ENCODE measurements around the gene POM121L2. TPM values are rescaled to one million over a fixed set of nuclear protein-coding genes. Genes with fewer than 3 reads are reported as not detected.

POM121L2 gene
- under 1 TPM in 1 of 3 donors, not detected in 2; 0.03 TPM for polyA plus RNA-seq

DNA sequence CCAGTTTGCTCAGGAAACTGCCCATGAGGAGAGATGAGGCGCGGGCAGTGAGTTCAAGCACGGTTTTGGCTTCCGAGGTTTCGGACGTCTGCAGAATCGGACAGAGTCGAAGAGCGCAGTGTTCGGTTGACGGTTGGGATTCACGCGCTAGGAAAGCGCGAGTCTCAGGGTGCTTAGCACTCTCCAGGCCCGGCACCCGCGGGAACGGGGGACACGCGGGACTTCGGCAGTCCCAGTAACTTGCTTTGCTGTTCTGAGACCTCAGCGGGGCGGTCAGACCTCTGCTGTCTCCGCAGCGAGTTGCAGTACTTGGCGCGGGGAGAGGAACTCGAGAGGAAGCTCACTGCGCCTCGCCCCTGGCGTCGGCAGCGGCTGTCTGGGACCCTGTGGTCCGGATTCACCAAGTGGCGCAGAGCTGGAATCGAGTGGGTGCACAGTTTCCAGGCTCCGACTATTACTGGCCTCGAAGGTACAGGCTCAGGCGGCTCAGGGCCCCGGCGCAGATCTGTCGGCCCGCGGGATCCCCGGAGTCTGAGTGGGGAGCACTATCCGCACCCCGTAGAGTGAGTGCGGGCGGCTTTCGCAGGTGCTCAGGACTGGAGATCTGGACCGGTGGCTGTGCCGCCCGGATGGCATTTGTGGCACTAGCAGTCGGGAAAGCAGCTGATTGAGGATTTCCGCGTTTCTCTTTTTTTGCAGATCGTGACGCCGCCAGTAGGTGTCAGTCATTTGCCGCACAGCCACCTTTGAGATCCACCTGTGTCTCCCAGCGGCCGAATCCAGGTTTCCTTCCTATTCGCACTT lies at the start of gene POM121L2:
Gene POM121L2, minus strand, starts transcription at position 128 of the 804 bp plus-strand sequence. Its CDS starts 103 bp downstream, at position 25.
- no peak within 1 kb of the TSS for H3K27ac ChIP-seq (ENCODE audit: low read depth, low read length)
- 0 to 1% (median 1%) methylated on average over 64 of the region's 64 CpGs for WGBS, 3 donors

DNA sequence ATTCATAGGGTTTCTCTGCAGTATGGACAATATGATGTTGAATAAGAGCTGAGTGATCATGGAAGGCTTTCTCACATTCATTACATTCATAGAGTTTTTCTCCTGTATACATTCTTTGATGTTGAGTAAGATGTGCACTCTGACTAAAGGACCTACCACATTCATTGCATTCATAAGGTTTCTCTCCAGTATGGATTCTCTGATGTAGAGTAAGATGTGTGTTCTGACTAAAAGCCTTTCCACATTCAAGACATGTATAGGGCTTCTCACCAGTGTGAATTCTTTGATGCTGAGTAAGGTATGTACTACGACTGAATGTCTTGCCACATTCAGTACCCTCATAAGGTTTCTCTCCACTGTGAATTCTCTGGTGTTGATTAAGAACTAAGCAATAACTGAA lies 47.2 kb upstream of the POM121L2 start:
- WGBS, 3 donors, result 88 to 91% (median 90%) methylated on average over 1 of the region's 1 CpG
- no peak overlapping the region for H3K27ac ChIP-seq (ENCODE audit: low read depth, low read length)

GRCh38 chr6:27358786-27359185 lies 46.7 kb upstream of the POM121L2 start:
- H3K27ac ChIP-seq (ENCODE audit: low read depth, low read length), result no peak overlapping the region
- WGBS, 3 donors, result 80 to 100% (median 91%) methylated on average over 2 of the region's 2 CpGs

DNA sequence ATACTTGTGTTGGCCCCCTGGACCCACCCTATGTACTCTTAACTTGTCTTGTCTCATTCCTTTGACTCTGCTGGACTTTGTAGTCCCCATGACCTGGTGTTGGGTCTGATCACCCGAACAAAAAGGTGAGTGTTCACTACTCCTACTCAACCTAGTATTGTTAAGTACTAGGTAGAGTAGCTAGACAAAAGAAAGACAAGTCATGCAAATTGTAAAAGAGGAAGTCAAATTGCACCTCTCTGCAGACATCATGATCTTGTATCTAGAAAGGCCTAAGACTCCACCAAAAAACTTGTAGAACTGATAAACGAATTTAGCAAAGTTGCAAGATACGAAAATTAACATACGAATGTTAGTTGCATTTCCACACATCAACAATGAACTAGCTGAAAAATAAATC lies 40.8 kb upstream of the POM121L2 start:
- no peak overlapping the region for H3K27ac ChIP-seq (ENCODE audit: low read depth, low read length)
- WGBS, 3 donors, result 78 to 91% (median 89%) methylated on average over 4 of the region's 4 CpGs

GRCh38 chr6:27334141-27334540 lies 22.1 kb upstream of the POM121L2 start:
- 49 to 57% (median 50%) methylated on average over 10 of the region's 10 CpGs for WGBS, 3 donors
- no peak overlapping the region for H3K27ac ChIP-seq (ENCODE audit: low read depth, low read length)

DNA sequence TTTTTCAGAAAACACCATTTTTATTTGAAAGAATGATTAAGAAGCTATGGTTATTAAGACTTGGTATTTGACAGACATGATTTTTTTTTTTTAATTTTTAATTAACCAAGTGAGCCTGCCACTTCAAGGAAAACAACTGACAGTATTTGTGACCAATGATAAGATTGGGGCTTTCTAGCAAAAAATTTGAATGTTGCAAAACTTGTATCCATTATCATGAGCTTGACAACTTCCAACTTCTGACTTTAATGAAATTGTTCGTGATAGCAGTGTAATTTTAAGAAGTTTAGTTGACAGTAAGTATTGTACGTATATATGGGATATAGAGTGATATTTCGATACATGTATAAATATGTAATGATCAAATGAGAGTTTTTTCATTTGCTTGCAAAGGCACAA lies 21.6 kb upstream of the POM121L2 start:
- 48 to 62% (median 59%) methylated on average over 3 of the region's 3 CpGs for WGBS, 3 donors
- H3K27ac ChIP-seq (ENCODE audit: low read depth, low read length), result no peak overlapping the region

- WGBS, 3 donors, result 7 to 9% (median 9%) methylated on average over 32 of the region's 32 CpGs
- no peak overlapping the region for H3K27ac ChIP-seq (ENCODE audit: low read depth, low read length)
Measured at GRCh38 chr6:27332692-27333641, 20.9 kb upstream of the POM121L2 start.

GRCh38 chr6:27327023-27327738 lies 15.1 kb upstream of the POM121L2 start:
- 18 to 34% (median 31%) methylated on average over 1 of the region's 1 CpG for WGBS, 3 donors
- H3K27ac ChIP-seq (ENCODE audit: low read depth, low read length), result no peak overlapping the region

GRCh38 chr6:27321901-27322300 lies 9.8 kb upstream of the POM121L2 start:
- WGBS, 3 donors, result 73 to 83% (median 81%) methylated on average over 4 of the region's 4 CpGs
- no peak overlapping the region for H3K27ac ChIP-seq (ENCODE audit: low read depth, low read length)

DNA sequence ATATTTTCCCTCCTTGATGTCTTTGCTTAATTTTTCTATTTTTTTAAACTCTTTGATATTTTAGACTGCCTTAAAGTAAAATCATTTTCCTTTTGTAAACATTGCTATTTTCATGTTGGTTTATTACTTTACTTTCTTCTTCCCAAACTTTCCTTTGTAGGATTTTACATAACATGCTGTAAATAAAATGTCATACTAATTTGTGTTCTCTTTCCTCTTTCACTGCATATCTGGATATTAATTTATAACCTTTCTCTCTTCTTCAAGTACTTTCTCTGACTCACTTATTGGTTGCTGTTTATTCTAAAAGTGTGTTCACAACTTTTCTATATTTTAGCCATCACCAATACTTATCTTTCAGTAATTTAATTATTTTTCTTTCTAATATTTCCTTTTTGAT lies 9.3 kb upstream of the POM121L2 start:
- no peak overlapping the region for H3K27ac ChIP-seq (ENCODE audit: low read depth, low read length)

DNA sequence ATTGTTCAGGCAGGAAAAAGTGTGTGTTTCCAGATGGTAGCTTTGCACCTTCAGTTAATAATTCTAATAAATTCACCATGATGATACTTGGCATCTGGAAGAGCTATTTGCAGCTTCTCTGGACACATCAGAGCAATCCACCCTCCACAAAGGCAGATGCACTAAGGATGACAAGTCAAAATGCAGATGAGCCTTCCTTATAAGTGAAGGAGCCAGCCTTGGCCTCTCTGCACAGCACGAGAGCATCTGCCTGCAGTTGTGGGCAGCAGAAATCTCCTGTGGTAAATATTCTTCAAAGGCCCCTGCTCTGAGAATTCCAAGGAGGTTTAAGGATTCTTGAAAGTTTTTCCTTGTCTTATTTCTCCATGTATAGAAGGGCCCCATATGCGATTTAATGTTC lies 6.9 kb upstream of the POM121L2 start:
- no peak overlapping the region for H3K27ac ChIP-seq (ENCODE audit: low read depth, low read length)
- WGBS, 3 donors, result 55 to 62% (median 56%) methylated on average over 2 of the region's 2 CpGs

DNA sequence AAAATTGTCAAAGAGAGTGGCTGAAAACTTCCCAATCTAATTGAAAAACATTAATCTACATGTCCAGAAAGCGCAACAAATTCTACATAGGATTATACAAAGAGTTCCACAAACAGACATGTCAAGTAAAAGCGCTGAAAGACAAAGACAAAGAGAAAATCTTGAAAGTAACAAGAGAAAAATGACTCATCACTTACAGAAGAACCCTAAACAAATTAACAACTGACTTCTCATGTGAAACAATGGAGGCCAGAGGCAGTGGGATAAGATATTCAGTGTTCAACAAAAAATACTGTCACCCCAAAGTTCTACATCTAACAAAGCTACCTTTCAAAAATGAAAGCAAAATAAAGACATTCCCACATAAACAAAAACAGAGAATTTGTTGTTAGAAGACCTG lies 2.0 kb upstream of the POM121L2 start:
- no peak overlapping the region for H3K27ac ChIP-seq (ENCODE audit: low read depth, low read length)
- WGBS, 3 donors, result 71 to 85% (median 78%) methylated on average over 2 of the region's 2 CpGs

DNA sequence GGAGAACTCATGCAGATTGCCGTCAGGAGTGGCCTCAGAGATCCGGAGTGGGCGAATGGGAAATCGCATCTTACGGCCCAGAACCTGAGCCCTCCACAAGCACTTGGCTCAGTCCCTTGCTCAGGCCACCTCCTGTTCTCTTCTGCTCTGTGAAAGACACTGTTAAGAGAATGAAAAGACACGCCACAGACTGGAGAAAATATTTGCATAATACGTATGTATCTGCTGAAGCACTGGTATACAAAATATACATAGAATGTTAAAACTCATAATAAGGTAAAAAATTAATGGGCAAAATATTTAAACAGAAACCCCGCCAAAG lies 838 bp upstream of the POM121L2 start:
- 9 to 19% (median 18%) methylated on average over 8 of the region's 8 CpGs for WGBS, 3 donors
- no peak overlapping the region for H3K27ac ChIP-seq (ENCODE audit: low read depth, low read length)

DNA sequence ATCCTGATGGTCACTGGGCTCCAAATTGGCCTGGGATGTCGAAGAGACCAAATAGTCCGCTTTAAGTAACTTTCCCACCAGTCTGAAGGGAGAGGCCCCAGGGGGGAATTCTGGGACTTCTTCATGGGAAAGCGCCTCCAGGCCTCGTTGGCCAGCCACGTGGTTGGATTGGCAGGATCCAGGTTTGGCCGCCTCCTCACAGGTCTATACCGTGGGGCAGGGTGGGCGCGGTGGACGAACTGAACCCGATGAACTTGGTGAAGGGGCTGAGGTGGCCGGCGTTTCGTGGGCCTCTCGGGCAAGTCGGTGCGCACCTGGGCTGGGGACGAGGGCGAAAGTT lies 297 bp downstream of the POM121L2 start:
- no peak overlapping the region for H3K27ac ChIP-seq (ENCODE audit: low read depth, low read length)
- WGBS, 3 donors, result 15 to 18% (median 15%) methylated on average over 19 of the region's 19 CpGs

DNA sequence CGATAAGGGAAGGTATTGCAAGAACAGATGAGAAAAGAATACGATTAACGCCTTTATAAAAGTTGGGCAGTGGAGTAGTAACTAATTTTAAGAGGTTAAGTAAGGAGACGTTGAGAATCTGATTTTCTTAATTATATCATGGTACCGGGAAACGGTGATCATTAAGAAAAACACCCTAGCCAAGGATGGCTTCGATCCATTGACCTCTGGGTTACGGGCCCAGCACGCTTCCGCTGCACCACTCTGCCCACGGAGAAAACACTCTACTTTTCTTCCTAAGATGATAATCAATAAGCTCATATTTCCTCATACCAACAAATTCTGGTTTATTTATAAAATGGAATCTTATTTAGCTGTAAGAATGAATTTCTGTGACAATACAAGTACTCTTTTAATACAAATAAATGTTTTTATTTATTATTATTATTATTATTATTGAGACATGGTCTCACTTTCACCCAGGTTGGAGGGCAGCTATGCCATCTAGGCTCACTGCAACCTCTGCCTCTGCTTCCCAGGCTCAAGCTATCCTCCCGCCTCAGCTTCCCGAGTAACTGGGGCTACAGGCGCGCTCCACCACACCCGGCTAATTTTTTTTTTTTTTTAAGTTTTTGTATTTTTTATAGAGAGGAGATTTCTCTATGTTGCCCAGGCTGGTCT lies 8.3 kb downstream of the POM121L2 start:
- WGBS, 3 donors, result 33 to 47% (median 39%) methylated on average over 16 of the region's 16 CpGs
- no peak overlapping the region for H3K27ac ChIP-seq (ENCODE audit: low read depth, low read length)

DNA sequence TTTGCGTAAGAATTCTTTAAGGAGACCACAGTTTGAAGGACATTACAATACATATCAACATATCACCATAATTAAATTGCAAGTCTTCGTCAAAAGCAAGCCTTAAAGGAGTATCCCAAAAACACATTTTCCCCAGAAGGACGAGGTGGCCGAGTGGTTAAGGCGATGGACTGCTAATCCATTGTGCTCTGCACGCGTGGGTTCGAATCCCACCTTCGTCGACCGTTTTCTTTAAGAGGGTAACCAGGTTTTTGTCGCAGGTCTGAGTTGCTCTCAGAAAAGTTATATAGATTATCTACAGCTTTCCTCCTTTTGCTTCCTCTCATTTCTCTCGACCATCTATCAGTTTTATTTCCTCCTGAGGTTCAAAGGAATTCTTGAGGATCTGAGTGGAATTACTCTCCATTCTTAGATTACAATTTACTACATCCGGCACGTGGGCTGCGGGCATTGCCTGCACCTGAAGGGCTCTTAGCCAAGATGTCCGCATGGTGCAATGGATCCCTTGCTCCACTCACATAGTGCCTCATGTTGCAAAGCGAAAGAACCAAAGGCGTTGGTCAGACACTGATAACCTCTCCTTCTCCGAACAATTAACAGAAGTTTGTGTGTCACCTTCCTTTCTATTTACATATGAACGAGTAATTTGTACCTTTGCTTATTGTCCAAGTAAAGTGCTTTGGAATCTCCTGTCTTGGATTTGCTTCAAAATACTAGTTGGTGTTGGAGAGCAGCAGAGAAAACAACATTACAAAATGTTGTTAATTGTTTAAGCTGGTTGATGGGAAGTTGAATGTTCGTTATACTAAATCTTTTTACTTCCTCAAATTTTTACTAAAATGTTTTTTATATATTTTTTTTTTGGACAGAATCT lies 14.0 kb downstream of the POM121L2 start:
- whole genome bisulfite sequencing, 3 donors, result 18 to 23% (median 22%) methylated on average over 22 of the region's 22 CpGs

DNA sequence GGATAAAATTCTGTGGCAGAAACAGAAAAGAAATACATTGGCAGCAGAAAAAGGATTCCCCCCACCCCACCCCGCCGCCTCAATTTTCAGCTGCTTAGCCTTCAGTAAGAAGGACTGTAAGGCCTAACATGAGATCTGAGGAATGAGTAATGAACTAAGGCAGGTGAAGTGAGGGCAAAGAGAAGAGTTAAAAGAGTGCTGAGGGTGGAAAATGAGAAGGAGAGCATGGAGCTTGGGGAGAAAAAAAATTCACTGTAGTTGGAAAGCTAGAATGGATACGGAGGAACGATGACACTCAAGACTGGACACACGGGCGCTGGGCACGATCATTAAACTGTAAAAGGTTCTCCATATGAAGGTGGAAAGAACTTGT lies 14.6 kb downstream of the POM121L2 start:
- no peak overlapping the region for H3K27ac ChIP-seq (ENCODE audit: low read depth, low read length)
- WGBS, 3 donors, result 13 to 24% (median 23%) methylated on average over 7 of the region's 7 CpGs

More for the DNA sequence above, 14.0 kb downstream of the POM121L2 start:
- no peak overlapping the region for H3K27ac ChIP-seq (ENCODE audit: low read depth, low read length)
